SU-DHL-6 (cell line): ENCODE results near the gene IFITM5.
"Not testable (repeated sequence)": the region's sequence is repeated elsewhere in the genome, so short reads cannot be mapped to it uniquely, and the experiment has no call there.

ENCODE experiments used
- H2AFZ ChIP-seq: fragments of 200-600 bp; sonication (generic); 2 replicates; pipeline ENCODE4 v1.6.1; 2014; ENCODE audit warnings: low read depth, mild to moderate bottlenecking, moderate library complexity, mixed read lengths, antibody characterized with exemption, low read length; ENCODE audit not compliant: severe bottlenecking
- H3F3A ChIP-seq: fragments of 200-600 bp; shearing (Covaris generic); 2 replicates; pipeline ENCODE4 v1.6.0; 2016; ENCODE audit warnings: antibody characterized with exemption, mild to moderate bottlenecking; ENCODE audit not compliant: insufficient read depth
- H3K27ac ChIP-seq: fragments of 200-600 bp; sonication (generic); 2 replicates; pipeline ENCODE4 v1.5.1; 2016; ENCODE audit warnings: low read depth, mild to moderate bottlenecking, low read length, moderate library complexity, mixed read lengths
- H3K27me3 ChIP-seq: fragments of 200-600 bp; sonication (generic), shearing (Covaris generic); 2 replicates; pipeline ENCODE4 v1.6.0; 2014; ENCODE audit warnings: mild to moderate bottlenecking, low read length
- H3K36me3 ChIP-seq: fragments of 200-600 bp; sonication (generic); 2 replicates; pipeline ENCODE4 v1.6.1; 2014; ENCODE audit warnings: mild to moderate bottlenecking, low read length, mixed read lengths
- H3K4me2 ChIP-seq: fragments of 300-600, 200-600 bp; shearing (Covaris generic), sonication (generic); 2 replicates; pipeline ENCODE4 v1.6.0; 2014; ENCODE audit warnings: low read length, low read depth, mild to moderate bottlenecking; ENCODE audit not compliant: poor library complexity, severe bottlenecking
- H3K4me3 ChIP-seq: fragments of 200-600 bp; sonication (generic); 2 replicates; pipeline ENCODE4 v1.5.1; 2014; ENCODE audit warnings: antibody characterized with exemption, low read length, mild to moderate bottlenecking, mixed read lengths; ENCODE audit not compliant: insufficient read depth, poor library complexity, severe bottlenecking
- H3K79me2 ChIP-seq: fragments of 200-600 bp; sonication (generic); 2 replicates; pipeline ENCODE4 v1.6.1; 2014; ENCODE audit warnings: mild to moderate bottlenecking, low read length, moderate library complexity; ENCODE audit not compliant: insufficient read depth
- H3K9ac ChIP-seq: fragments of 200-600 bp; sonication (generic); 2 replicates; pipeline ENCODE4 v1.7.0; 2014; ENCODE audit warnings: mild to moderate bottlenecking, low read length
- H3K9me2 ChIP-seq: fragments of 200-600 bp; sonication (generic); replicated peaks from 2 replicates; pipeline ENCODE4 v1.6.1; 2014; ENCODE audit warnings: low read length; ENCODE audit not compliant: insufficient read depth
- H3K9me3 ChIP-seq: fragments of 200-600 bp; sonication (generic); 2 replicates; pipeline ENCODE4 v1.6.1; 2014; ENCODE audit warnings: low read length, mixed read lengths; ENCODE audit not compliant: insufficient read depth
- H4K20me1 ChIP-seq: fragments of 200-600 bp; sonication (generic); 2 replicates; pipeline ENCODE4 v1.6.1; 2014; ENCODE audit warnings: low read depth, mild to moderate bottlenecking, antibody characterized with exemption, low read length, moderate library complexity, mixed read lengths
- EZH2phosphoT487 ChIP-seq: fragments of 200-600 bp; sonication (generic), shearing (Covaris generic); conservative IDR thresholded peaks from 2 replicates; pipeline ENCODE4 v1.6.1; 2018; ENCODE audit warnings: mild to moderate bottlenecking, antibody characterized with exemption, low read length, moderate library complexity, mixed read lengths
- TF ChIP-seq, protein P1 (sequence below): fragments of 200-600 bp; sonication (generic); IDR thresholded peaks from one replicate; pipeline ENCODE4 v1.5.1; 2017; ENCODE audit warnings: antibody characterized with exemption, mild to moderate bottlenecking, low read length, moderate library complexity; ENCODE audit not compliant: insufficient read depth, poor library complexity, severe bottlenecking

The IFITM5 gene

DNA sequence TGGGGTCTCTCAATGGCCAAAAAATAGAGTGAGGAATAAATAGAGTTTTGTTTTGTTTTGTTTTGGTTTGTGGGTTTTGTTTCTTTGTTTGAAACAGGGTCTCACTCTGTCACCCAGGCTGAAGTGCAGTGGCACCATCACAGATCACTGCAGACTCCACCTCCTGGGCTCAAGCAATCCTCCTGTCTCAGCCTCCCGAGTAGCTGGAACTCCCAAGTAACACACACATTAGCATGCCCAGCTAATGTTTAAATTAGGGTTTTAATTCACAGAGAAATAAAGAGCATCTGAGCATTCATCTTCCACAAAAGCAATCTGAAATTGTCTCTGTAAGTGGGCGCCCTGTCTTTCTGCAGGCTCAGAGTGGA is 30.5 kb upstream of the IFITM5 start:
- Histone ChIP-seq H3K27me3 (no peaks in the 10 kb centered on the region), H3K9me2 (no peaks in the 10 kb centered on the region), H3K9ac (peak overlapping the region; percentile 7), H4K20me1 (no peaks in the 10 kb centered on the region), H3K4me3 (no peak overlapping the region), H3K4me2 (peak overlapping the region; percentile 30), H3F3A (peaks cover 25% of the 10 kb centered on the region), H3K27ac (peak overlapping the region; percentile 61), H3K79me2 (no peaks in the 10 kb centered on the region), H3K9me3 (no peaks in the 10 kb centered on the region), H3K36me3 (no peaks in the 10 kb centered on the region), H2AFZ (no peak overlapping the region)
- no peak for TF ChIP-seq EZH2phosphoT487
- TF ChIP-seq, protein P1, sequence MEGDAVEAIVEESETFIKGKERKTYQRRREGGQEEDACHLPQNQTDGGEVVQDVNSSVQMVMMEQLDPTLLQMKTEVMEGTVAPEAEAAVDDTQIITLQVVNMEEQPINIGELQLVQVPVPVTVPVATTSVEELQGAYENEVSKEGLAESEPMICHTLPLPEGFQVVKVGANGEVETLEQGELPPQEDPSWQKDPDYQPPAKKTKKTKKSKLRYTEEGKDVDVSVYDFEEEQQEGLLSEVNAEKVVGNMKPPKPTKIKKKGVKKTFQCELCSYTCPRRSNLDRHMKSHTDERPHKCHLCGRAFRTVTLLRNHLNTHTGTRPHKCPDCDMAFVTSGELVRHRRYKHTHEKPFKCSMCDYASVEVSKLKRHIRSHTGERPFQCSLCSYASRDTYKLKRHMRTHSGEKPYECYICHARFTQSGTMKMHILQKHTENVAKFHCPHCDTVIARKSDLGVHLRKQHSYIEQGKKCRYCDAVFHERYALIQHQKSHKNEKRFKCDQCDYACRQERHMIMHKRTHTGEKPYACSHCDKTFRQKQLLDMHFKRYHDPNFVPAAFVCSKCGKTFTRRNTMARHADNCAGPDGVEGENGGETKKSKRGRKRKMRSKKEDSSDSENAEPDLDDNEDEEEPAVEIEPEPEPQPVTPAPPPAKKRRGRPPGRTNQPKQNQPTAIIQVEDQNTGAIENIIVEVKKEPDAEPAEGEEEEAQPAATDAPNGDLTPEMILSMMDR = no peak

GRCh38 chr11:328516-329100 is 29.3 kb upstream of the IFITM5 start:
- H3K27me3 ChIP-seq, H4K20me1 ChIP-seq, H2AFZ ChIP-seq, H3K9ac ChIP-seq, H3K36me3 ChIP-seq, H3K9me3 ChIP-seq, H3K4me3 ChIP-seq, H3K9me2 ChIP-seq, H3K79me2 ChIP-seq: not testable (repeated sequence)
- Histone ChIP-seq H3F3A (peaks cover 25% of the 10 kb centered on the region), H3K4me2 (peak overlapping the region; percentile 30), H3K27ac (peak overlapping the region; percentile 61)

- Histone ChIP-seq H3K9ac (no peak overlapping the region), H3K36me3 (no peaks in the 10 kb centered on the region), H3K9me3 (no peaks in the 10 kb centered on the region), H3K27ac (peak overlapping the region; percentile 61; the same call in 1 of the 2 replicates), H4K20me1 (no peaks in the 10 kb centered on the region), H3K4me2 (no peak overlapping the region), H2AFZ (no peak overlapping the region), H3K4me3 (no peak overlapping the region), H3K79me2 (no peaks in the 10 kb centered on the region), H3F3A (peaks cover 25% of the 10 kb centered on the region), H3K9me2 (no peaks in the 10 kb centered on the region), H3K27me3 (no peaks in the 10 kb centered on the region)
- no peak for TF ChIP-seq EZH2phosphoT487
- TF ChIP-seq, protein P1 = no peak
Observed at GRCh38 chr11:328012-328411, 28.7 kb upstream of the IFITM5 start.

DNA sequence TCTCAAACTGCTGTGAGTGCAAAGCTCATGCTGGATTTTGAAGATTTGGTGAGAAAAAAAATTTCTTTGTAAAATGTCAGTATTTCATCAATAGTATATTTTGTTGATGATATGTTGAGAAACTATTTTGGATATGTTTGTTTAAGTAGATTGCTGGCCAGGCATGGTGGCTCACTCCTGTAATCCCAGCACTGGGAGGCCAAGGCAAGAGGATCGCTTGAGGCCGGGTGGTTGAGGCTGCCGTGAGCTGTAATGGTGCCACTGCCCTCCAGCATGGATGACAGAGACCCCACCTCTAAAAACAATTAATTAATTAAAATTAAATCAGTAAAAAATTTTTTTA is 28.2 kb upstream of the IFITM5 start:
- TF ChIP-seq EZH2phosphoT487 = no peak
- TF ChIP-seq, protein P1 = no peak
- H3K36me3 ChIP-seq = no peaks in the 10 kb centered on the region
- H3K4me3 ChIP-seq = no peak overlapping the region
- peak overlapping the region; percentile 60 for H2AFZ ChIP-seq
- H4K20me1 ChIP-seq = no peaks in the 10 kb centered on the region
- no peaks in the 10 kb centered on the region for H3K9me2 ChIP-seq
- peak overlapping the region; percentile 43 for H3K4me2 ChIP-seq
- H3K27me3 ChIP-seq = no peaks in the 10 kb centered on the region
- peak overlapping the region; percentile 51 for H3K9ac ChIP-seq
- no peaks in the 10 kb centered on the region for H3K9me3 ChIP-seq
- H3K79me2 ChIP-seq = no peaks in the 10 kb centered on the region
- H3F3A ChIP-seq = peaks cover 25% of the 10 kb centered on the region
- H3K27ac ChIP-seq = peak overlapping the region; percentile 84
